ENCODE data around the gene ATRNL1. TPM values are rescaled to one million over a fixed set of nuclear protein-coding genes. Genes with fewer than 3 reads are reported as not detected.

The ATRNL1 gene
- total RNA-seq, 1 experiment from 2014 or later = not detected

DNA sequence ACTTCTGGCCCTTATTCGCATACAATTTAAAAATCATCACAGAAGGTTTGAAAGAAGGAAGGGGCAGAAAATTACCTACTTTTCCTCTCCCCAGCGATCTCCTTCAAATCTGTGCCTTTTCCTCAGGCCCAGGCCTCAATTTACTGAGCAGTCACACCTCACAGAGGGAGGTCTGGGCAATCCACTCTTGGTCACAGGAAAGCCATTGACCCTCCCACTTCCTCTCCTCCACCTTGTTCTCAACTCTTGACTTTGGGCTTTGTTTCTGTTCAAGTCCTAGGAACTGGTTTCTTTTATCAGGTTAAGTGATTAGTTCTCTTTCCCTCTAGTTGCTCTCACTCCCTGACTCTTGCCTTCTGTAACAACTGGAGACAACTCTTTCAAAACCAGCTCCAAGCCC lies 37.0 kb upstream of the ATRNL1 start:
- H3K79me2 ChIP-seq (ENCODE audit: low read length) = no peaks in the 10 kb centered on the region
- no peak overlapping the region for H3K9ac ChIP-seq (ENCODE audit: low read length)
- H3K4me3 ChIP-seq (ENCODE audit: low read length) = no peak overlapping the region
- TF ChIP-seq, protein P1, sequence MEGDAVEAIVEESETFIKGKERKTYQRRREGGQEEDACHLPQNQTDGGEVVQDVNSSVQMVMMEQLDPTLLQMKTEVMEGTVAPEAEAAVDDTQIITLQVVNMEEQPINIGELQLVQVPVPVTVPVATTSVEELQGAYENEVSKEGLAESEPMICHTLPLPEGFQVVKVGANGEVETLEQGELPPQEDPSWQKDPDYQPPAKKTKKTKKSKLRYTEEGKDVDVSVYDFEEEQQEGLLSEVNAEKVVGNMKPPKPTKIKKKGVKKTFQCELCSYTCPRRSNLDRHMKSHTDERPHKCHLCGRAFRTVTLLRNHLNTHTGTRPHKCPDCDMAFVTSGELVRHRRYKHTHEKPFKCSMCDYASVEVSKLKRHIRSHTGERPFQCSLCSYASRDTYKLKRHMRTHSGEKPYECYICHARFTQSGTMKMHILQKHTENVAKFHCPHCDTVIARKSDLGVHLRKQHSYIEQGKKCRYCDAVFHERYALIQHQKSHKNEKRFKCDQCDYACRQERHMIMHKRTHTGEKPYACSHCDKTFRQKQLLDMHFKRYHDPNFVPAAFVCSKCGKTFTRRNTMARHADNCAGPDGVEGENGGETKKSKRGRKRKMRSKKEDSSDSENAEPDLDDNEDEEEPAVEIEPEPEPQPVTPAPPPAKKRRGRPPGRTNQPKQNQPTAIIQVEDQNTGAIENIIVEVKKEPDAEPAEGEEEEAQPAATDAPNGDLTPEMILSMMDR (conservative IDR thresholded peaks at IDR 0.05; ENCODE audit: low read depth, low read length) = no peak
- TF ChIP-seq EZH2 (IDR thresholded peaks at IDR 0.05; ENCODE audit: low read length, unreplicated experiment) = no peak
- no peak for TF ChIP-seq EZH2phosphoT487 (IDR thresholded peaks at IDR 0.05; ENCODE audit: borderline replicate concordance, low read length)
- BruUV-seq (replicated peaks) = no TSS peak
- no peaks in the 10 kb centered on the region for H3K36me3 ChIP-seq (ENCODE audit: low read depth, low read length)
- no peaks in the 10 kb centered on the region for H3K9me2 ChIP-seq (replicated peaks; ENCODE audit: low read length)
- H3K9me3 ChIP-seq (ENCODE audit: low read length) = no peaks in the 10 kb centered on the region
- ATAC-seq = no peak
- no peak overlapping the region for H3K4me2 ChIP-seq (ENCODE audit: low read length)
- H4K20me1 ChIP-seq (ENCODE audit: low read length) = no peaks in the 10 kb centered on the region
- ChIA-PET CTCF (no interaction called here), POLR2A (ENCODE audit: unreplicated experiment) (no interaction called here)
- H3K4me1 ChIP-seq (ENCODE audit: insufficient read depth, low read length) = no peaks in the 10 kb centered on the region
- no peaks in the 10 kb centered on the region for H3F3A ChIP-seq (ENCODE audit: low read length, unreplicated experiment)
- H2AFZ ChIP-seq (ENCODE audit: low read length) = no peak overlapping the region
- peaks cover 12% of the 10 kb centered on the region for H3K27me3 ChIP-seq (ENCODE audit: low read length)
- DNase-seq = no peak
- H3K27ac ChIP-seq (ENCODE audit: low read length) = no peak overlapping the region
- intact Hi-C loops (cut with micrococcal nuclease) = no loop called here

DNA sequence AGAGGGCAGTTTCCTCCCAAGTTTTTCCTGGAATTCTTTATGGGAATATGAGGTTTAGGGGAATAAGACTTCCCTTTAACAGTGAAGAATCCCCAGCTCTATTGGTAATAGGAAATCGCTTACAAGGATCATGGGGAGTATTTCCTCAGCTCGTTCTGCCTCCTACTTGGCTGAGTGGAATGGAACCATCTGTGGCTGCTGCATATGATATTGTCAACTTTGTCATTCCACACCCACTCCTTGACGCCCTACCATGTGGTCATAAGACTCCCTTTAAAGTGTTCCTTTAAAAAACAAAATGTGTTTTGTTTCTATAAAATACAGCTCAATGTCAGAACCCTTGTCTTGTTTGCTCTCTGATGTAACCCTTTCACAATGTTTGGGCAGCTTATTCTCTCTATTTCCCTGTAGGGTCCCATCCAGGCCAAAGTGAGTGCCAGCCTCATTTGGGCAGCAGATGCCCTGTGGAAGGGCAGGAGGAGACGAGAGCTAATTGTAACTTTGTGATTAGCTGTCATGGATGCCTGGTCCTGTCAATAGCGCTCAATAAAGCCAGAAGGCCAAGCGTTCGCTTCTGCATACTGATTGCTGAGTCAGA lies 33.8 kb upstream of the ATRNL1 start:
- H3K9me2 ChIP-seq (replicated peaks; ENCODE audit: low read length) = no peaks in the 10 kb centered on the region
- no peak overlapping the region for H3K9ac ChIP-seq (ENCODE audit: low read length)
- H4K20me1 ChIP-seq (ENCODE audit: low read length) = no peaks in the 10 kb centered on the region
- no peaks in the 10 kb centered on the region for H3K9me3 ChIP-seq (ENCODE audit: low read length)
- ATAC-seq (no peak), DNase-seq (no peak)
- no peaks in the 10 kb centered on the region for H3K4me1 ChIP-seq (ENCODE audit: insufficient read depth, low read length)
- no peak overlapping the region for H3K27ac ChIP-seq (ENCODE audit: low read length)
- H2AFZ ChIP-seq (ENCODE audit: low read length) = no peak overlapping the region
- POLR2A ChIA-PET (ENCODE audit: unreplicated experiment) = no interaction called here
- H3F3A ChIP-seq (ENCODE audit: low read length, unreplicated experiment) = no peaks in the 10 kb centered on the region
- H3K27me3 ChIP-seq (ENCODE audit: low read length) = peaks cover 29% of the 10 kb centered on the region
- intact Hi-C loops (cut with micrococcal nuclease) = no loop called here
- H3K36me3 ChIP-seq (ENCODE audit: low read depth, low read length) = no peaks in the 10 kb centered on the region
- no peaks in the 10 kb centered on the region for H3K79me2 ChIP-seq (ENCODE audit: low read length)
- no peak overlapping the region for H3K4me2 ChIP-seq (ENCODE audit: low read length)
- no peak overlapping the region for H3K4me3 ChIP-seq (ENCODE audit: low read length)
- TF ChIP-seq, protein P1 (conservative IDR thresholded peaks at IDR 0.05; ENCODE audit: low read depth, low read length) = no peak
- TF ChIP-seq EZH2 (IDR thresholded peaks at IDR 0.05; ENCODE audit: low read length, unreplicated experiment) (no peak), EZH2phosphoT487 (IDR thresholded peaks at IDR 0.05; ENCODE audit: borderline replicate concordance, low read length) (no peak)
- no TSS peak for BruUV-seq (replicated peaks)
- CTCF ChIA-PET = no interaction called here

DNA sequence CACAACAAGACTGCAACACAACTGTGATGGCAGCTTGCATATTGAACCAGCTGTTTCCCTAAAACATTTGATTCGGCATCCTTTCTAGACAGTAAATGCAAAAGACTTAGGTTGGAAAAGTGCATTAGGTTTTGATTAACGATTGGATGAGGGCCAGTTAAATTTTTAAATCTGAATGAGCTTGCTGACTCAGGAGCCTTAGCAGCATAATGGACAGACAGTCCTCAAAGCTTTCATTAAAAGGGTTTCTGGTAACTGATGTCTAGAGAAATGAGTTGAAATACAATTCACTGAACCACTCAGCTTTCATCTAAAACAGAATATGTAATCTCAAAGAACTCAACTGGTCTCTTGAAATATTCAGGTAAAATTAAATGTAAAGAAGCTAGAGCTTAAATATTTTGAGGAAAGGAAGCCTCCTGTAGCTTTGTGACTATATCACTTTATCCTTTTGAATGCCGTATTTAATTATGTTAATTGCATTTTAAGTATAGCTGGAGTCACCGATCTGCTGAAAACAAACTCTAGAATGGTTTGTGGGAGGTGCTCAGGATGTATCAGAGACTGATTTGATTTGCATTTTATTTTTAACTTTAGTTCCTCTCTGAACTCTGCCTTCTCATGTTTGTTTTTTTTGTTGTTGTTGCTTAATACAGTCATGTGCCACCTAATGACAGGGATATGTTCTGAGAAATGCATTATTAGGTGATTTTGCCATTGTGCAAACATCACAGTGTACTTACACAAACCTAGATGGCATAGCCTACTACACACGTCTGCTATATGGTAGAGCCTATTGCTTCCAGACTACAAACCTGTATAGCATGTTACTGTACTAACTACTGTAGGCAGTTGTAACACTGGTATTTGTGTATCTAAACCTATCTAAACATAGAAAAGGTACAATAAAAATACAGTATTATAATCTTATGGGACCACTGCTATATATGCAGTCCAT lies 29.2 kb upstream of the ATRNL1 start:
- no peaks in the 10 kb centered on the region for H3K36me3 ChIP-seq (ENCODE audit: low read depth, low read length)
- no peak for ATAC-seq
- intact Hi-C loops (cut with micrococcal nuclease) = no loop called here
- no TSS peak for BruUV-seq (replicated peaks)
- H3K4me3 ChIP-seq (ENCODE audit: low read length) = no peak overlapping the region
- no peaks in the 10 kb centered on the region for H3F3A ChIP-seq (ENCODE audit: low read length, unreplicated experiment)
- no peaks in the 10 kb centered on the region for H3K9me3 ChIP-seq (ENCODE audit: low read length)
- H3K9ac ChIP-seq (ENCODE audit: low read length) = no peak overlapping the region
- POLR2A ChIA-PET (ENCODE audit: unreplicated experiment) = no interaction called here
- no peaks in the 10 kb centered on the region for H3K79me2 ChIP-seq (ENCODE audit: low read length)
- DNase-seq = no peak
- no peaks in the 10 kb centered on the region for H4K20me1 ChIP-seq (ENCODE audit: low read length)
- peaks cover 47% of the 10 kb centered on the region for H3K27me3 ChIP-seq (ENCODE audit: low read length)
- H3K4me1 ChIP-seq (ENCODE audit: insufficient read depth, low read length) = no peaks in the 10 kb centered on the region
- no peaks in the 10 kb centered on the region for H3K9me2 ChIP-seq (replicated peaks; ENCODE audit: low read length)
- TF ChIP-seq EZH2phosphoT487 (IDR thresholded peaks at IDR 0.05; ENCODE audit: borderline replicate concordance, low read length) = no peak
- no peak for TF ChIP-seq EZH2 (IDR thresholded peaks at IDR 0.05; ENCODE audit: low read length, unreplicated experiment)
- TF ChIP-seq, protein P1 (conservative IDR thresholded peaks at IDR 0.05; ENCODE audit: low read depth, low read length) = no peak
- no peak overlapping the region for H3K4me2 ChIP-seq (ENCODE audit: low read length)
- CTCF ChIA-PET = no interaction called here
- no peak overlapping the region for H3K27ac ChIP-seq (ENCODE audit: low read length)
- no peak overlapping the region for H2AFZ ChIP-seq (ENCODE audit: low read length)
